Neural cell (in vitro differentiated cells): Measurements from ENCODE around the gene STH. TPM values are rescaled to one million over a fixed set of nuclear protein-coding genes. Genes with fewer than 3 reads are reported as not detected.

Experiments
- H2AFZ ChIP-seq: fragments of 200-600, 300-800 bp; sonication (generic), shearing (Covaris generic); 2 replicates; pipeline ENCODE4 v1.6.0; 2014; ENCODE audit warnings: low read depth, mild to moderate bottlenecking, antibody characterized with exemption, low read length, moderate library complexity
- H3F3A ChIP-seq: fragments of 200-600 bp; shearing (Covaris generic); 2 replicates; pipeline ENCODE4 v1.6.1; 2016; ENCODE audit warnings: mild to moderate bottlenecking, moderate library complexity, mixed read lengths, antibody characterized with exemption, low read length; ENCODE audit not compliant: insufficient read depth, poor library complexity, severe bottlenecking
- H3K27ac ChIP-seq: fragments of 200-600, 300-800 bp; sonication (generic), shearing (Covaris generic); 2 replicates; pipeline ENCODE4 v1.5.1; 2014; ENCODE audit warnings: mild to moderate bottlenecking, low read length, moderate library complexity
- H3K27me3 ChIP-seq: fragments of 300-800, 200-600 bp; sonication (generic), shearing (Covaris generic); 2 replicates; pipeline ENCODE4 v1.6.0; 2014; ENCODE audit warnings: mild to moderate bottlenecking, low read depth, low read length, moderate library complexity; ENCODE audit not compliant: insufficient read depth
- H3K36me3 ChIP-seq: fragments of 300-800, 200-600 bp; sonication (generic), shearing (Covaris generic); 2 replicates; pipeline ENCODE4 v1.5.1; 2014; ENCODE audit warnings: mild to moderate bottlenecking, antibody characterized with exemption, low read length, moderate library complexity; ENCODE audit not compliant: insufficient read depth
- H3K4me2 ChIP-seq: fragments of 300-800, 200-600 bp; sonication (generic), shearing (Covaris generic); 2 replicates; pipeline ENCODE4 v1.6.0; 2014; ENCODE audit warnings: mild to moderate bottlenecking, low read length
- H3K4me3 ChIP-seq: fragments of 300-800, 200-600 bp; sonication (generic), shearing (Covaris generic); 2 replicates; pipeline ENCODE4 v1.5.1; 2014; ENCODE audit warnings: mild to moderate bottlenecking, low read length, moderate library complexity
- H3K79me2 ChIP-seq: fragments of 200-600 bp; shearing (Covaris generic); replicated peaks from 2 replicates; pipeline ENCODE4 v1.6.0; 2014; ENCODE audit warnings: mild to moderate bottlenecking, low read length, moderate library complexity; ENCODE audit not compliant: insufficient read depth
- H3K9ac ChIP-seq: fragments of 300-800, 200-600 bp; sonication (generic), shearing (Covaris generic); 2 replicates; pipeline ENCODE4 v1.6.1; 2016; ENCODE audit warnings: mild to moderate bottlenecking, low read length, mixed read lengths
- H3K9me2 ChIP-seq: fragments of 200-600 bp; shearing (Covaris generic); 2 replicates; pipeline ENCODE4 v1.6.1; 2016; ENCODE audit warnings: mild to moderate bottlenecking, low read length, mixed read lengths; ENCODE audit not compliant: insufficient read depth
- H3K9me3 ChIP-seq: fragments of 200-600, 300-800 bp; sonication (generic), shearing (Covaris generic); 2 replicates; pipeline ENCODE4 v1.6.1; 2016; ENCODE audit warnings: mild to moderate bottlenecking, mixed run types, low read length, moderate library complexity, mixed read lengths
- H4K20me1 ChIP-seq: fragments of 200-600 bp; shearing (Covaris generic); 2 replicates; pipeline ENCODE4 v1.6.1; 2016; ENCODE audit warnings: mild to moderate bottlenecking, mixed run types; ENCODE audit not compliant: insufficient read depth
- CTCF ChIP-seq: fragments of 450-650 bp; IDR thresholded peaks from 2 replicates; pipeline ENCODE4 v1.5.1; 2014; ENCODE audit warnings: antibody characterized with exemption, mild to moderate bottlenecking, moderate library complexity; ENCODE audit not compliant: poor library complexity, severe bottlenecking
- EP300 ChIP-seq: fragments of 450-650 bp; conservative IDR thresholded peaks from 2 replicates; pipeline ENCODE4 v1.6.1; 2014; ENCODE audit warnings: antibody characterized with exemption, mild to moderate bottlenecking, moderate library complexity; ENCODE audit not compliant: poor library complexity, severe bottlenecking
- REST ChIP-seq: IDR thresholded peaks from 2 replicates; pipeline ENCODE4 v1.6.1; 2012; ENCODE audit warnings: borderline replicate concordance
- polyA plus RNA-seq: library from polyadenylated mRNA; depleted of rRNA; stranded (reverse); fragments of >200 nt; gene quantifications from 2 replicates; pipeline ENCODE4 v1.2.3, GENCODE V29; 2014

STH gene
- polyA plus RNA-seq, 1 donor from 2014 or later: not detected

GRCh38 chr17:46042925-46043324, 43.9 kb downstream of the STH start (continued):
- no peak for TF ChIP-seq EP300

GRCh38 chr17:46043606-46044005, 44.6 kb downstream of the STH start:
- peaks cover 6% of the 10 kb centered on the region for H3K36me3 ChIP-seq

More at GRCh38 chr17:46043606-46044005, 44.6 kb downstream of the STH start:
- no peaks in the 10 kb centered on the region for H3K9me2 ChIP-seq
- H3K9me3 ChIP-seq: no peaks in the 10 kb centered on the region
- no peaks in the 10 kb centered on the region for H3F3A ChIP-seq
- H4K20me1 ChIP-seq: peaks cover 5% of the 10 kb centered on the region
- no peaks in the 10 kb centered on the region for H3K27me3 ChIP-seq
- H3K79me2 ChIP-seq: peaks cover 5% of the 10 kb centered on the region
- H2AFZ ChIP-seq: no peak overlapping the region
- H3K4me3 ChIP-seq: no peak overlapping the region
- H3K9ac ChIP-seq: no peak overlapping the region
- no peak for TF ChIP-seq REST
- TF ChIP-seq EP300: no peak
- TF ChIP-seq CTCF: no peak
- no peak overlapping the region for H3K27ac ChIP-seq
- H3K4me2 ChIP-seq: no peak overlapping the region
